ENCODE measurements around the gene PGAP1.

Gene PGAP1

DNA sequence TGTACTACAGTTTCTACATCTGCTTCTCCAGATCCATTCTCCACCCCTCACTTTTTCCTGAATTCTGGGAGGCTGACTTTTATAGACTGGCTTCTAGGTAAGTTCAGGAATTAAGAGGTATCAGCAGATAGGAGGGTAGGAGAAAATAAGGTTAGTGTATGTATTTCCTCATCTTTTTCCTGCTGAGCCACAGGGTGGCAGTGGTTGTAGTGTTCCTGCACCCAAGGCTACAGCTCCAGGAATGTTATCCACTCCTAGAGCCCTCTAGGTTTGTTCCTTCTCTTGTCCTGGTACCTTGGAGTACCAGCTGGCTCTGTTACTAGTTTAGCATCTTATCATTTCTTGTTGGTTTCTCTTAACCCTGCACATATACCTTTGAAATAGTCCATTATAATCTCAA lies 76.6 kb downstream of the PGAP1 start:
- H3K36me3 ChIP-seq (ENCODE audit: insufficient read depth): no peaks in the 10 kb centered on the region
- no peak overlapping the region for H2AFZ ChIP-seq (ENCODE audit: low read depth)
- H4K20me1 ChIP-seq (ENCODE audit: insufficient read depth): no peaks in the 10 kb centered on the region
- TF ChIP-seq, protein P1, sequence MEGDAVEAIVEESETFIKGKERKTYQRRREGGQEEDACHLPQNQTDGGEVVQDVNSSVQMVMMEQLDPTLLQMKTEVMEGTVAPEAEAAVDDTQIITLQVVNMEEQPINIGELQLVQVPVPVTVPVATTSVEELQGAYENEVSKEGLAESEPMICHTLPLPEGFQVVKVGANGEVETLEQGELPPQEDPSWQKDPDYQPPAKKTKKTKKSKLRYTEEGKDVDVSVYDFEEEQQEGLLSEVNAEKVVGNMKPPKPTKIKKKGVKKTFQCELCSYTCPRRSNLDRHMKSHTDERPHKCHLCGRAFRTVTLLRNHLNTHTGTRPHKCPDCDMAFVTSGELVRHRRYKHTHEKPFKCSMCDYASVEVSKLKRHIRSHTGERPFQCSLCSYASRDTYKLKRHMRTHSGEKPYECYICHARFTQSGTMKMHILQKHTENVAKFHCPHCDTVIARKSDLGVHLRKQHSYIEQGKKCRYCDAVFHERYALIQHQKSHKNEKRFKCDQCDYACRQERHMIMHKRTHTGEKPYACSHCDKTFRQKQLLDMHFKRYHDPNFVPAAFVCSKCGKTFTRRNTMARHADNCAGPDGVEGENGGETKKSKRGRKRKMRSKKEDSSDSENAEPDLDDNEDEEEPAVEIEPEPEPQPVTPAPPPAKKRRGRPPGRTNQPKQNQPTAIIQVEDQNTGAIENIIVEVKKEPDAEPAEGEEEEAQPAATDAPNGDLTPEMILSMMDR (conservative IDR thresholded peaks at IDR 0.05; ENCODE audit: low read depth, low read length): no peak
- no peak overlapping the region for H3K9ac ChIP-seq
- no peaks in the 10 kb centered on the region for H3K4me1 ChIP-seq (ENCODE audit: low read depth, poor library complexity, severe bottlenecking)
- H3K27ac ChIP-seq: no peak overlapping the region
- no peaks in the 10 kb centered on the region for H3K79me2 ChIP-seq (ENCODE audit: insufficient read depth, low read depth)
- no peaks in the 10 kb centered on the region for H3K27me3 ChIP-seq (ENCODE audit: insufficient read depth, low read depth)
- no peak overlapping the region for H3K4me2 ChIP-seq
- no peak overlapping the region for H3K4me3 ChIP-seq (IDR thresholded peaks at IDR 0.05; ENCODE audit: insufficient read depth, low read depth, low read length)

DNA sequence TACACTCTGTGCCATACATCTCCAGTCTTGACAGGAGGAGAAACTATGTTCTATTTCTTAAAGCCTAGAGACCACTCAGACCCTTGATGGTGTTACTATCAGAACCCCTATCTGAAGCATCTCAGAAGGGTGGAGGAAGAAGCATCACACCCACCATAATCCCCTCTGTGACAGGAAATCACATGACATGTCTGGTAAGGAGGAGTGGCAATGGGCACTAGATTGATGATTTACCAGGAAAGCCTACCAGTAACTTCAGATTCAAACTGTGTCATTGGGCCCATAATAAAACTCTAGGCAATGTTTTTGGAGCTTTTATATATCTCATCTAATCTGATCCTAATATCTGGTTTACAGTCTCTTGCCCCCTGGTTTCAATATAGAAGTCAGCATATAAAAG lies 80.2 kb downstream of the PGAP1 start:
- H3K4me1 ChIP-seq (ENCODE audit: low read depth, poor library complexity, severe bottlenecking): no peaks in the 10 kb centered on the region
- no peak overlapping the region for H3K4me2 ChIP-seq
- H3K9ac ChIP-seq: no peak overlapping the region
- H4K20me1 ChIP-seq (ENCODE audit: insufficient read depth): no peaks in the 10 kb centered on the region
- no peak overlapping the region for H2AFZ ChIP-seq (ENCODE audit: low read depth)
- no peak overlapping the region for H3K4me3 ChIP-seq (IDR thresholded peaks at IDR 0.05; ENCODE audit: insufficient read depth, low read depth, low read length)
- no peaks in the 10 kb centered on the region for H3K36me3 ChIP-seq (ENCODE audit: insufficient read depth)
- no peak overlapping the region for H3K27ac ChIP-seq
- H3K79me2 ChIP-seq (ENCODE audit: insufficient read depth, low read depth): no peaks in the 10 kb centered on the region
- TF ChIP-seq, protein P1 (conservative IDR thresholded peaks at IDR 0.05; ENCODE audit: low read depth, low read length): no peak
- no peaks in the 10 kb centered on the region for H3K27me3 ChIP-seq (ENCODE audit: insufficient read depth, low read depth)

DNA sequence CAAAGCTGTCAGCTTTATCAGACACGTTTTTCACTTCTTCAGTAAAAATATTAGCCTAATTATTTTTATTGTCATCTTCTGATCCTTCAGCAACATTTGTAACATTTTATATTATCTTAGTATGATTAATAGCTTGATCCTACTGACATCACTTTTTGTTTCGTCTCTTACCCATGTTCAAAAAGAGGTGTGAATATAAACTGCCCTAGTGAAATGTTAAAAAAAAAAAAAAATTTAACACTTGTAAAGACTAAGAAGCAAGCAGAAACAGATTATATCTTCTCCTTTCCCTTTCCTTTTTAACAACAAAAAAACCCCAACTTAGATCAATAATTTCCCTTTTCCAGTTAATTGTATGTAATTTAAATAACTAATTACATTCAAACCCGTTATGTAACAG lies 81.1 kb downstream of the PGAP1 start:
- no peak overlapping the region for H3K9ac ChIP-seq
- no peaks in the 10 kb centered on the region for H3K4me1 ChIP-seq (ENCODE audit: low read depth, poor library complexity, severe bottlenecking)
- no peak overlapping the region for H3K27ac ChIP-seq
- H3K4me2 ChIP-seq: no peak overlapping the region
- no peaks in the 10 kb centered on the region for H4K20me1 ChIP-seq (ENCODE audit: insufficient read depth)
- H3K4me3 ChIP-seq (IDR thresholded peaks at IDR 0.05; ENCODE audit: insufficient read depth, low read depth, low read length): no peak overlapping the region
- H3K36me3 ChIP-seq (ENCODE audit: insufficient read depth): no peaks in the 10 kb centered on the region
- H3K27me3 ChIP-seq (ENCODE audit: insufficient read depth, low read depth): no peaks in the 10 kb centered on the region
- TF ChIP-seq, protein P1 (conservative IDR thresholded peaks at IDR 0.05; ENCODE audit: low read depth, low read length): no peak
- H3K79me2 ChIP-seq (ENCODE audit: insufficient read depth, low read depth): no peaks in the 10 kb centered on the region
- H2AFZ ChIP-seq (ENCODE audit: low read depth): no peak overlapping the region

DNA sequence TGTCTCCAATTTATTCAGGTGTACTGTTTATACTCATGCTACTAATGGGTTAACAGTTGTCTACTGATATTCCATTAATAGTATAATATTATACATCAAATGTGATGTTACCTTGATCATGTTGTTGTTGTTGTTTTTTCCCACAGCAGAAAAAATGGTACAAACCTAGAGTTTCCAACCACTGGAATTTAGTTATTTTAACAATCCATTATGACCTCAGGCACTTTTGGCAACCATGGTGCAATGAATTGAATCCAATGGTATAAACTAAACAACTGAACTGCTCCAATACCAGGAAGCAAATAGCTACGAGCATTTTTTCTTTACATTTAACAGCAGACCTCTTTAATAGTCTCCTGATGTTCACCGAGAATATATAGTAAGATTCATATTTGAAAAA lies 86.3 kb downstream of the PGAP1 start:
- TF ChIP-seq, protein P1 (conservative IDR thresholded peaks at IDR 0.05; ENCODE audit: low read depth, low read length): no peak
- Histone ChIP-seq H4K20me1 (ENCODE audit: insufficient read depth) (no peaks in the 10 kb centered on the region), H3K27me3 (ENCODE audit: insufficient read depth, low read depth) (no peaks in the 10 kb centered on the region), H2AFZ (ENCODE audit: low read depth) (no peak overlapping the region), H3K9ac (no peak overlapping the region), H3K36me3 (ENCODE audit: insufficient read depth) (no peaks in the 10 kb centered on the region), H3K79me2 (ENCODE audit: insufficient read depth, low read depth) (no peaks in the 10 kb centered on the region), H3K4me1 (ENCODE audit: low read depth, poor library complexity, severe bottlenecking) (no peaks in the 10 kb centered on the region), H3K27ac (no peak overlapping the region), H3K4me3 (IDR thresholded peaks at IDR 0.05; ENCODE audit: insufficient read depth, low read depth, low read length) (no peak overlapping the region), H3K4me2 (no peak overlapping the region)

DNA sequence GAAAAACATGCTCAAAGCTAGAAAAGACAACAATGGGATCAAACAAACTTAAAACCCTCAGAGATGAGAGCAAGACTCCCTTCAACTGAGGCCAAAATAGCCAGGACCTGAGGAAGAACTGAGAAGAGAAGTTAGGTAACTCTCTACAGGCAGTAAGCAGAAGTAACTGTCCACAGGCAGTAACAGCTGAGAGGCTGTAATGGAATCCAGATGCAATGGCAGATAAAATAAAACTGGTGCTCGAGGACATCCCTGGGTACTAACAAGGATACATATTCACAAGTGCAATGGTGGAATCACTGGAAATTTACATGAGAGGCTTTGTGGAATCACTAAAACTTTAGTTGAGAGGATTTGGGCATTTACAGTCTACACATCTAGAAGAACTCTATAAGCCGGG lies 86.9 kb downstream of the PGAP1 start:
- Histone ChIP-seq H3K79me2 (ENCODE audit: insufficient read depth, low read depth) (no peaks in the 10 kb centered on the region), H2AFZ (ENCODE audit: low read depth) (no peak overlapping the region), H3K27me3 (ENCODE audit: insufficient read depth, low read depth) (no peaks in the 10 kb centered on the region), H3K4me2 (no peak overlapping the region), H3K4me3 (IDR thresholded peaks at IDR 0.05; ENCODE audit: insufficient read depth, low read depth, low read length) (no peak overlapping the region), H3K4me1 (ENCODE audit: low read depth, poor library complexity, severe bottlenecking) (no peaks in the 10 kb centered on the region), H4K20me1 (ENCODE audit: insufficient read depth) (no peaks in the 10 kb centered on the region), H3K27ac (no peak overlapping the region), H3K9ac (no peak overlapping the region), H3K36me3 (ENCODE audit: insufficient read depth) (no peaks in the 10 kb centered on the region)
- TF ChIP-seq, protein P1 (conservative IDR thresholded peaks at IDR 0.05; ENCODE audit: low read depth, low read length): no peak

Measured in KMS-11 (cell line).